Upper lobe of left lung (tissue), 4 donors: ENCODE results near the gene CRTAC1.

ENCODE experiments used
- POLR2A ChIP-seq, 4 donors: fragments of 450-650 bp; IDR thresholded peaks; one replicate each; pipeline ENCODE4 v1.5.1; 2016 to 2017; ENCODE audit warnings: antibody characterized with exemption in 4 of 4, mild to moderate bottlenecking in 2 of 4
- TF ChIP-seq, protein P1 (sequence below), 6 experiments: fragments of 450-650 bp in 4 of 6; fragments of 200-600 bp in 2 of 6; sonication (generic) in 2 of 6; IDR thresholded peaks; one replicate each; pipeline ENCODE4 v1.5.1; 2016 to 2019; ENCODE audit warnings: antibody characterized with exemption in 6 of 6

DNA sequence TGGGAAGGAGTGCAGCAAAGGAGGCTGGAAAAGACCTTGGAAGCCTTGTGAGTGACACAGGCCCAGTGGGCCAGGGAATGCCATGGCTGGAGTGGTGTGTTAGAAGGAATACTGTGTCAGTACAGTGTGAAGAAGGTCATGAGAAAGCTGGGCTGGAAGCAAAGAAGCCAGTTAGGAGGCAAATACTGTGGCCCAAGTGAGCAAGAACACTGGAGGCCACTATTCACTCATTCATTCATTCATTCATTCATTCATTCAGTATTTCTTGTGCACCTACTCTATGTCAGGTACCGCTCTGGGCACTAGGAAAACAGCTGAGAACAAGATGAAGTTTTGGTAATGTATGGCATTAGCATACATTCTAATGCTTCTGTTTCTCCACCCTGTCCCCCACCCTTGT lies 9.6 kb downstream of the CRTAC1 start:
- TF ChIP-seq POLR2A (IDR thresholded peaks at IDR 0.05) = no peak
- TF ChIP-seq, protein P1, sequence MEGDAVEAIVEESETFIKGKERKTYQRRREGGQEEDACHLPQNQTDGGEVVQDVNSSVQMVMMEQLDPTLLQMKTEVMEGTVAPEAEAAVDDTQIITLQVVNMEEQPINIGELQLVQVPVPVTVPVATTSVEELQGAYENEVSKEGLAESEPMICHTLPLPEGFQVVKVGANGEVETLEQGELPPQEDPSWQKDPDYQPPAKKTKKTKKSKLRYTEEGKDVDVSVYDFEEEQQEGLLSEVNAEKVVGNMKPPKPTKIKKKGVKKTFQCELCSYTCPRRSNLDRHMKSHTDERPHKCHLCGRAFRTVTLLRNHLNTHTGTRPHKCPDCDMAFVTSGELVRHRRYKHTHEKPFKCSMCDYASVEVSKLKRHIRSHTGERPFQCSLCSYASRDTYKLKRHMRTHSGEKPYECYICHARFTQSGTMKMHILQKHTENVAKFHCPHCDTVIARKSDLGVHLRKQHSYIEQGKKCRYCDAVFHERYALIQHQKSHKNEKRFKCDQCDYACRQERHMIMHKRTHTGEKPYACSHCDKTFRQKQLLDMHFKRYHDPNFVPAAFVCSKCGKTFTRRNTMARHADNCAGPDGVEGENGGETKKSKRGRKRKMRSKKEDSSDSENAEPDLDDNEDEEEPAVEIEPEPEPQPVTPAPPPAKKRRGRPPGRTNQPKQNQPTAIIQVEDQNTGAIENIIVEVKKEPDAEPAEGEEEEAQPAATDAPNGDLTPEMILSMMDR (IDR thresholded peaks at IDR 0.05) = no peak
